GM23248 (cell line): ENCODE results near the gene HIF1A. TPM values are rescaled to one million over a fixed set of nuclear protein-coding genes. Genes with fewer than 3 reads are reported as not detected.

ENCODE experiments used
- DNase-seq: peaks from one replicate; pipeline ENCODE4 v3.0.0-alpha.2; 2015
- H2AFZ ChIP-seq: fragments of 200-600 bp; sonication (generic); 2 replicates; pipeline ENCODE4 v1.6.1; 2016; ENCODE audit warnings: antibody characterized with exemption
- H3F3A ChIP-seq: fragments of 200-600 bp; sonication (generic); 2 replicates; pipeline ENCODE4 v1.6.1; 2016; ENCODE audit warnings: mild to moderate bottlenecking, antibody characterized with exemption, mixed run types; ENCODE audit not compliant: insufficient read depth
- H3K27ac ChIP-seq: fragments of 200-600 bp; sonication (generic); 2 replicates; pipeline ENCODE4 v1.5.1; 2016; ENCODE audit warnings: mild to moderate bottlenecking
- H3K27me3 ChIP-seq: fragments of 200-600 bp; sonication (generic); replicated peaks from 2 replicates; pipeline ENCODE4 v1.6.1; 2016; ENCODE audit warnings: mild to moderate bottlenecking; ENCODE audit not compliant: insufficient read depth
- H3K36me3 ChIP-seq: fragments of 200-600 bp; sonication (generic); 2 replicates; pipeline ENCODE4 v1.6.1; 2016; ENCODE audit warnings: low read depth, mild to moderate bottlenecking
- H3K4me1 ChIP-seq: fragments of 200-600 bp; sonication (generic); 2 replicates; pipeline ENCODE4 v1.6.1; 2016; ENCODE audit warnings: mild to moderate bottlenecking; ENCODE audit not compliant: insufficient read depth
- H3K4me2 ChIP-seq: fragments of 200-600 bp; sonication (generic); one replicate; pipeline ENCODE4 v1.6.1; 2016; ENCODE audit warnings: mild to moderate bottlenecking; ENCODE audit not compliant: unreplicated experiment
- H3K4me3 ChIP-seq: fragments of 200-600 bp; sonication (generic); 2 replicates; pipeline ENCODE4 v1.5.1; 2016; ENCODE audit warnings: mild to moderate bottlenecking
- H3K79me2 ChIP-seq: fragments of 200-600 bp; sonication (generic); 2 replicates; pipeline ENCODE4 v1.6.1; 2016; ENCODE audit warnings: mild to moderate bottlenecking; ENCODE audit not compliant: insufficient read depth
- H3K9ac ChIP-seq: fragments of 200-600 bp; sonication (generic); 2 replicates; pipeline ENCODE4 v1.6.1; 2016; ENCODE audit warnings: mild to moderate bottlenecking
- H3K9me2 ChIP-seq: fragments of 200-600 bp; sonication (generic); 2 replicates; pipeline ENCODE4 v1.6.1; 2016; ENCODE audit warnings: mixed run types, mild to moderate bottlenecking, moderate library complexity; ENCODE audit not compliant: insufficient read depth
- H3K9me3 ChIP-seq: fragments of 200-600 bp; sonication (generic); one replicate; pipeline ENCODE4 v1.6.1; 2017; ENCODE audit warnings: low read depth
- H4K20me1 ChIP-seq: fragments of 200-600 bp; sonication (generic); 2 replicates; pipeline ENCODE4 v1.6.0; 2016; ENCODE audit not compliant: insufficient read depth
- EZH2 ChIP-seq: fragments of 200-600 bp; sonication (generic); IDR thresholded peaks from 2 replicates; pipeline ENCODE4 v1.6.1; 2018; ENCODE audit warnings: antibody characterized with exemption, mild to moderate bottlenecking; ENCODE audit not compliant: insufficient read depth, poor library complexity, severe bottlenecking
- EZH2phosphoT487 ChIP-seq: fragments of 200-600 bp; sonication (generic); IDR thresholded peaks from 2 replicates; pipeline ENCODE4 v1.6.1; 2018; ENCODE audit warnings: antibody characterized with exemption, moderate library complexity, mild to moderate bottlenecking, low read depth; ENCODE audit not compliant: insufficient read depth
- whole genome bisulfite sequencing, 2 experiments: methylation state at CpG; one replicate each; pipeline ENCODE4 v1.1.6; 2015 to 2017; ENCODE audit warnings: low lambda C conversion rate in 2 of 2, low coverage in 1 of 2; ENCODE audit errors: missing lambda C conversion rate in 2 of 2; 5-methylcytosine and 5-hydroxymethylcytosine counted together
- in situ Hi-C: fragments of 300-500 bp; cut with MboI; formaldehyde crosslinking; loops from 2 replicates; pipeline ENCODE4 v1.15.0; 2020
- polyA plus RNA-seq: library from polyadenylated mRNA; unstranded; fragments of >200 nt; fragmentation: Nextera tagmentation; extraction: Ambion mirVana; gene quantifications from 2 replicates; pipeline ENCODE4 v1.2.1, GENCODE V29; 2016
- total RNA-seq: library from RNA; depleted of rRNA; stranded (reverse); fragments of >200 nt; shearing (Covaris generic); gene quantifications from 2 replicates; pipeline ENCODE4 v1.2.3, GENCODE V29; 2014; rRNA removed

HIF1A gene
- total RNA-seq (1,114 and 1,257 TPM in 2 replicates), polyA plus RNA-seq (863 and 907 TPM in 2 replicates)

- peak; percentile 100 for DNase-seq
- Histone ChIP-seq H3K27ac (peak within 1 kb of the TSS; percentile 96), H3K4me3 (peak within 1 kb of the TSS; percentile 99), H3K79me2 (peaks cover 89% of the 10 kb centered on the region), H3F3A (peaks cover 50% of the 10 kb centered on the region), H3K9ac (peak within 1 kb of the TSS; percentile 99), H2AFZ (peak within 1 kb of the TSS; percentile 48), H4K20me1 (no peaks in the 10 kb centered on the region), H3K9me3 (no peaks in the 10 kb centered on the region), H3K27me3 (no peaks in the 10 kb centered on the region), H3K36me3 (peaks cover 35% of the 10 kb centered on the region), H3K9me2 (no peaks in the 10 kb centered on the region), H3K4me2 (peak within 1 kb of the TSS; percentile 97), H3K4me1 (peaks cover 9% of the 10 kb centered on the region)
- TF ChIP-seq EZH2 (no peak), EZH2phosphoT487 (no peak)
- in situ Hi-C loops = loop anchor here (10.0 kb wide), 1 partner anchor 130 kb away; no protein-coding TSS in a partner anchor
- 0 to 2% methylated on average over 36 to 56 of the region's 68 CpGs for WGBS, 2 experiments
These were observed at the start of gene HIF1A for GRCh38 chr14:61694830-61695694. Gene HIF1A, plus strand, starts transcription at chr14:61695513. Its CDS starts 292 bp downstream, at chr14:61695805.

- no peaks in the 10 kb centered on the region for H3K9me3 ChIP-seq
- 83 to 85% methylated on average over 5 of the region's 5 CpGs for WGBS, 2 experiments
- TF ChIP-seq EZH2phosphoT487 (no peak), EZH2 (no peak)
- H3K36me3 ChIP-seq = no peaks in the 10 kb centered on the region
- peaks cover 20% of the 10 kb centered on the region for H3K79me2 ChIP-seq
- H2AFZ ChIP-seq = no peak overlapping the region
- H4K20me1 ChIP-seq = no peaks in the 10 kb centered on the region
- no peak overlapping the region for H3K9ac ChIP-seq
- H3K4me1 ChIP-seq = peaks cover 34% of the 10 kb centered on the region
- no peaks in the 10 kb centered on the region for H3K9me2 ChIP-seq
- no peak overlapping the region for H3K4me3 ChIP-seq
- DNase-seq = peak; percentile 56
- H3K27me3 ChIP-seq = no peaks in the 10 kb centered on the region
- peaks cover 35% of the 10 kb centered on the region for H3F3A ChIP-seq
- H3K4me2 ChIP-seq = no peak overlapping the region
- H3K27ac ChIP-seq = no peak overlapping the region
- in situ Hi-C loops = no loop called here
These were observed 48.8 kb upstream of the HIF1A start for GRCh38 chr14:61646366-61647116.

- DNase-seq = no peak
- Histone ChIP-seq H2AFZ (no peak overlapping the region), H3K79me2 (peaks cover 19% of the 10 kb centered on the region), H3K4me1 (peaks cover 25% of the 10 kb centered on the region), H3K36me3 (no peaks in the 10 kb centered on the region), H3K4me3 (no peak overlapping the region), H3K9me3 (no peaks in the 10 kb centered on the region), H3K27ac (no peak overlapping the region), H3K4me2 (no peak overlapping the region), H3K9me2 (no peaks in the 10 kb centered on the region), H4K20me1 (no peaks in the 10 kb centered on the region), H3F3A (peaks cover 29% of the 10 kb centered on the region), H3K9ac (no peak overlapping the region), H3K27me3 (no peaks in the 10 kb centered on the region)
- 94 to 100% methylated on average over 5 of the region's 5 CpGs for WGBS, 2 experiments
- TF ChIP-seq EZH2 = no peak
- no peak for TF ChIP-seq EZH2phosphoT487
- in situ Hi-C loops = no loop called here
These were observed 47.6 kb upstream of the HIF1A start for GRCh38 chr14:61647704-61648103.

DNA sequence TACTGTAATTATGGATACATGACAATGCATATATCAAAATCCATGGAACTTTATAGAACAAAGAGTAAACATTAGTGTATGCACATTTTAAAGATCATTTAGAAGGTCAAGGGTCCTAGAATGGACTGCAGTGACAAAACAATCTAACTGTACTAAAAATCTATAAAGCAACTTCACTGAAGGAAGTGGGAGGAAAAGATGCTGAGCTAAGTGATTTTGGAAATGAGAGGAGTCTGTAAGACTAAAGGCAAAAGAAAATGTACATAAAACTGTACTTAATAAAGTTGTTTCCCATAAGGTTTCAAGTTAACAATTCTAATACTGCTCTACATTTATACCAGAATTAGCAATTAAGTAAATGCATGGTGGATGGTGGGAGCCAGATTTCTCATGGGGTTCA is 46.9 kb upstream of the HIF1A start:
- no peaks in the 10 kb centered on the region for H3K27me3 ChIP-seq
- H3K4me1 ChIP-seq = peaks cover 25% of the 10 kb centered on the region
- H4K20me1 ChIP-seq = no peaks in the 10 kb centered on the region
- TF ChIP-seq EZH2phosphoT487 (no peak), EZH2 (no peak)
- no peaks in the 10 kb centered on the region for H3K9me2 ChIP-seq
- H2AFZ ChIP-seq = no peak overlapping the region
- H3K9ac ChIP-seq = no peak overlapping the region
- peaks cover 29% of the 10 kb centered on the region for H3F3A ChIP-seq
- no peaks in the 10 kb centered on the region for H3K36me3 ChIP-seq
- DNase-seq = no peak
- no peaks in the 10 kb centered on the region for H3K9me3 ChIP-seq
- peaks cover 14% of the 10 kb centered on the region for H3K79me2 ChIP-seq
- in situ Hi-C loops = no loop called here
- H3K4me2 ChIP-seq = no peak overlapping the region
- H3K27ac ChIP-seq = no peak overlapping the region
- no peak overlapping the region for H3K4me3 ChIP-seq
